AG09309 (cell line): ENCODE measurements around the gene TPGS1.
A peak's percentile ranks its signal among the peaks of the same experiment; 100 is the strongest.

Source experiments
- DNase-seq: peaks from one replicate; pipeline ENCODE4 v3.0.0-alpha.2; 2010; ENCODE audit warnings: low read depth
- H3K4me3 ChIP-seq: 2 replicates; pipeline ENCODE4 v1.5.1; 2011; ENCODE audit warnings: mild to moderate bottlenecking, low read depth, low read length, moderate library complexity; ENCODE audit not compliant: control insufficient read depth
- CTCF ChIP-seq: IDR thresholded peaks from 2 replicates; pipeline ENCODE4 v1.5.1; 2011; ENCODE audit warnings: mild to moderate bottlenecking, low read depth, low read length, inconsistent platforms; ENCODE audit not compliant: insufficient read depth, control insufficient read depth; ENCODE audit errors: missing control alignments

Gene TPGS1

GRCh38 chr19:493391-494170 lies 13.7 kb upstream of the TPGS1 start:
- no peak for TF ChIP-seq CTCF
- DNase-seq: no peak
- no peak overlapping the region for H3K4me3 ChIP-seq

DNA sequence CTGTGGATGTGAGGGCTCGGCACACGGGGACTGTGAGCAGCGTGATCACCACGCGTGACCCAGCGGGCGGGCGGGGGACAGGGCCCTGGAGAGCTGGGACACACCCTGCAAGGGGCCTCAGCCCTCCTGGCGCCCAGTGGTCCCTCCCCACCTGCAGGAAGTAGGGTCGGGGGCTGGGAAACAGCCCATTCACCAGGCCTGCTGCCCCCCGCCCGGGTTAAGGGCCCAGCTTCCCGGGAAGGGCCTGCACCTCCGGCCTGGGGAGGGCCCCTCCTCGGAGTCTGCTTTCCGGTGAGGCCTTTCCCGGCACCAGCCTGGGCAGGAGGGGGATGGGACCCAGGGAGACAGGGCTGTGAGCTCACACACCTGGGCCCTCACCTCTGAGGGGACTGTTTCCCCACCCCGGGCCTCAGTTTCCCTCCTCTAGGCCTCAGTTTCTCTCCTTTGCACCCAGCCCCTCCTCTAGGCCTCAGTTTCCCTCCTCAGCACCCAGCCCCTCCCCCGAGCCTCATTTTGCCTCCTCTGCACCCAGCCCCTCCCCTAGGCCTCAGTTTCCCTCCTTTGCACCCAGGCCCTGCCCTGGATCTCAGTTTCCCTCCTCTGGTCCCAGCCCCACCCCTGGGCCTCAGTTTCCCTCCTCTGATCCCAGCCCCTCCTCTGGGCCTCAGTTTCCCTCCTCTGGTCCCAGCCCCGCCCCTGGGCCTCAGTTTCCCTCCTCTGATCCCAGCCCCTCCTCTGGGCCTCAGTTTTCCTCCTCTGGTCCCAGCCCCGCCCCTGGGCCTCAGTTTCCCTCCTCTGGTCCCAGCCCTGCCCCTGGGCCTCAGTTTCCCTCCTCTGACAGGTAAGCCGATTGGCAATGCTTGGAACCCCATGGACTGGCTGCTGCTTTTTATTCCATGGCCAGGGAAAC lies 12.9 kb upstream of the TPGS1 start:
- TF ChIP-seq CTCF: no peak
- H3K4me3 ChIP-seq: no peak overlapping the region
- DNase-seq: no peak

DNA sequence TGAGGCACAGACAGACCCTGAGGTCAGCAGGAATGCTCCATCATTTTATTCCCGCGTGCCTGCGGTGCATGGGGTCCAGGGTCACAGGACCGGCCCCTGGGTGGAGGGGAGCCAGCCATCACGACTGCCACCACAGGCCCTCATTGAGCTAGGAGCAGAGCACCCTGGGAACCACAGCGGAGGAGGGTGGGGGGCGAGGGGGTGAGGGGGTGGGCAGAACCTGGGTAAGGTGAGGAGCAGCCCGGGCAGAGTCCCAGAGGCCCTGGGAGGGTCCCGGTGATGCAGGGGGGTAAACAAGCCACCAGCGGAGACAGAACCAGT lies 12.3 kb upstream of the TPGS1 start:
- no peak for DNase-seq
- TF ChIP-seq CTCF: no peak
- no peak overlapping the region for H3K4me3 ChIP-seq

GRCh38 chr19:495402-496111 lies 11.7 kb upstream of the TPGS1 start:
- peak; percentile 72 for TF ChIP-seq CTCF
- no peak for DNase-seq
- H3K4me3 ChIP-seq: no peak overlapping the region

DNA sequence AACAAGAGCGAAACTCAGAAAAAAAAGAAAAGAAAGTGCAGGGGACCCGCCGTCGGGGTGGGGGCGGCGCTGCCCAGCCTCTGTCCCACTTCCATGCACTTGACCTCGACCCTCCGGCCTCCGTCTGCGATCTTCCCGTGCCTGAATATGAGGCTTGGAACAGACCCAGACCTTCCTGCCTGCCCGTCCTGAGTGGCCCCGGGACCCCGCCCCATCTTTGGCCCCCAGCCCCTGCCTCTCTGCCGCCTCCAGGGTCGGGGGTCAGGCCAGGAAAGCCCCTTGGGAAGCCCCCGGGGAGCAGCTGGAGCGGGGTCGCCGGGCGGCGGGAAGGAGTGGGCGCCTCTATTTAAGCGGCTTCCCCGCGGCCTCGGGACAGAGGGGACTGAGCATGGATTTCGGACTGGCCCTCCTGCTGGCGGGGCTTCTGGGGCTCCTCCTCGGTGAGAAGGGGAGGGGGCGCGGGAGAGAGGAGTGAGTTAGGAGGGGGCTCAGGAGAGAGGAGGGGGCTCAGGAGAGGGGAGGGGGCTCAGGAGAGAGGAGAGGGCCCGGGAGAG lies 11.1 kb upstream of the TPGS1 start, which contains the start of gene MADCAM1:
MADCAM1 (plus strand) TSS at position 375 of the 554 bp plus-strand sequence; CDS start at position 389, 14 bp downstream.
- no peak for DNase-seq
- H3K4me3 ChIP-seq: no peak within 1 kb of the TSS
- TF ChIP-seq CTCF: no peak

DNA sequence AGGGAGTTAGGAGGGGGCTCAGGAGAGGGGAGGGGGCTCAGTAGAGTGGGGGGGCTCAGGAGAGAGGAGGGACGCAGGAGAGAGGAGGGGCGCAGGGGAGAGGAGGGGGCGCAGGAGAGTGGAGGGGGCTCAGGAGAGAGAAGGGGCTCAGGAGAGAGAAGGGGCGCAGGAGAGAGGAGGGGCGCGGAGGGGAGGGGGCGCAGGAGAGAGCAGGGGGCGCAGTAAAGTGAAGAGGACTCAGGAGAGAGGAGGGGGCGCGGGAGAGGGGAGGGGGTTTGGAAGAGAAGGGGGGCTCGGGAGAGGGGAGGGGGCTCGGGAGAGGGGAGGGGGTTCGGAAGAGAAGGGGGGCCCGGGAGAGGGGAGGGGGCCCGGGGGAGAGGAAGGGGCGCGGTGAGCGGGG lies 10.3 kb upstream of the TPGS1 start:
- no peak for DNase-seq
- H3K4me3 ChIP-seq: no peak overlapping the region
- no peak for TF ChIP-seq CTCF
